Measurements from ENCODE around the gene TMEM151B.

GRCh38 chr6:44249082-44249748, 21.0 kb upstream of the TMEM151B start:
- no peak for TF ChIP-seq POLR2AphosphoS2 (conservative IDR thresholded peaks at IDR 0.05; ENCODE audit: low read length)
- TF ChIP-seq POLR2A (IDR thresholded peaks at IDR 0.05; ENCODE audit: low read length): no peak
- TF ChIP-seq EHMT2 (IDR thresholded peaks at IDR 0.05; ENCODE audit: low read depth): no peak
- TF ChIP-seq, protein P1, sequence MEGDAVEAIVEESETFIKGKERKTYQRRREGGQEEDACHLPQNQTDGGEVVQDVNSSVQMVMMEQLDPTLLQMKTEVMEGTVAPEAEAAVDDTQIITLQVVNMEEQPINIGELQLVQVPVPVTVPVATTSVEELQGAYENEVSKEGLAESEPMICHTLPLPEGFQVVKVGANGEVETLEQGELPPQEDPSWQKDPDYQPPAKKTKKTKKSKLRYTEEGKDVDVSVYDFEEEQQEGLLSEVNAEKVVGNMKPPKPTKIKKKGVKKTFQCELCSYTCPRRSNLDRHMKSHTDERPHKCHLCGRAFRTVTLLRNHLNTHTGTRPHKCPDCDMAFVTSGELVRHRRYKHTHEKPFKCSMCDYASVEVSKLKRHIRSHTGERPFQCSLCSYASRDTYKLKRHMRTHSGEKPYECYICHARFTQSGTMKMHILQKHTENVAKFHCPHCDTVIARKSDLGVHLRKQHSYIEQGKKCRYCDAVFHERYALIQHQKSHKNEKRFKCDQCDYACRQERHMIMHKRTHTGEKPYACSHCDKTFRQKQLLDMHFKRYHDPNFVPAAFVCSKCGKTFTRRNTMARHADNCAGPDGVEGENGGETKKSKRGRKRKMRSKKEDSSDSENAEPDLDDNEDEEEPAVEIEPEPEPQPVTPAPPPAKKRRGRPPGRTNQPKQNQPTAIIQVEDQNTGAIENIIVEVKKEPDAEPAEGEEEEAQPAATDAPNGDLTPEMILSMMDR (IDR thresholded peaks at IDR 0.05): no peak
- TF ChIP-seq RAD21 (conservative IDR thresholded peaks at IDR 0.05 in 1 of 2, IDR thresholded peaks at IDR 0.05 in 1 of 2): no peak
- TF ChIP-seq, protein P2, sequence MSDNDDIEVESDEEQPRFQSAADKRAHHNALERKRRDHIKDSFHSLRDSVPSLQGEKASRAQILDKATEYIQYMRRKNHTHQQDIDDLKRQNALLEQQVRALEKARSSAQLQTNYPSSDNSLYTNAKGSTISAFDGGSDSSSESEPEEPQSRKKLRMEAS (IDR thresholded peaks at IDR 0.05): no peak
- TF ChIP-seq HDAC2 (IDR thresholded peaks at IDR 0.05): no peak
- TF ChIP-seq EP300 (IDR thresholded peaks at IDR 0.05): no peak
- TF ChIP-seq PBX3 (IDR thresholded peaks at IDR 0.05): no peak
- TF ChIP-seq ZFP36 (IDR thresholded peaks at IDR 0.05; ENCODE audit: borderline replicate concordance, partially characterized antibody): no peak
- TF ChIP-seq, protein P3, sequence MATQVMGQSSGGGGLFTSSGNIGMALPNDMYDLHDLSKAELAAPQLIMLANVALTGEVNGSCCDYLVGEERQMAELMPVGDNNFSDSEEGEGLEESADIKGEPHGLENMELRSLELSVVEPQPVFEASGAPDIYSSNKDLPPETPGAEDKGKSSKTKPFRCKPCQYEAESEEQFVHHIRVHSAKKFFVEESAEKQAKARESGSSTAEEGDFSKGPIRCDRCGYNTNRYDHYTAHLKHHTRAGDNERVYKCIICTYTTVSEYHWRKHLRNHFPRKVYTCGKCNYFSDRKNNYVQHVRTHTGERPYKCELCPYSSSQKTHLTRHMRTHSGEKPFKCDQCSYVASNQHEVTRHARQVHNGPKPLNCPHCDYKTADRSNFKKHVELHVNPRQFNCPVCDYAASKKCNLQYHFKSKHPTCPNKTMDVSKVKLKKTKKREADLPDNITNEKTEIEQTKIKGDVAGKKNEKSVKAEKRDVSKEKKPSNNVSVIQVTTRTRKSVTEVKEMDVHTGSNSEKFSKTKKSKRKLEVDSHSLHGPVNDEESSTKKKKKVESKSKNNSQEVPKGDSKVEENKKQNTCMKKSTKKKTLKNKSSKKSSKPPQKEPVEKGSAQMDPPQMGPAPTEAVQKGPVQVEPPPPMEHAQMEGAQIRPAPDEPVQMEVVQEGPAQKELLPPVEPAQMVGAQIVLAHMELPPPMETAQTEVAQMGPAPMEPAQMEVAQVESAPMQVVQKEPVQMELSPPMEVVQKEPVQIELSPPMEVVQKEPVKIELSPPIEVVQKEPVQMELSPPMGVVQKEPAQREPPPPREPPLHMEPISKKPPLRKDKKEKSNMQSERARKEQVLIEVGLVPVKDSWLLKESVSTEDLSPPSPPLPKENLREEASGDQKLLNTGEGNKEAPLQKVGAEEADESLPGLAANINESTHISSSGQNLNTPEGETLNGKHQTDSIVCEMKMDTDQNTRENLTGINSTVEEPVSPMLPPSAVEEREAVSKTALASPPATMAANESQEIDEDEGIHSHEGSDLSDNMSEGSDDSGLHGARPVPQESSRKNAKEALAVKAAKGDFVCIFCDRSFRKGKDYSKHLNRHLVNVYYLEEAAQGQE (IDR thresholded peaks at IDR 0.05): no peak
- TF ChIP-seq RFX5 (IDR thresholded peaks at IDR 0.05): no peak
- no peak for TF ChIP-seq PHF8 (IDR thresholded peaks at IDR 0.05; ENCODE audit: borderline replicate concordance, low read depth)
